HG03432 (cell line): ENCODE data around the gene CLDN5.
"Not testable (repeated sequence)": the region's sequence is repeated elsewhere in the genome, so short reads cannot be mapped to it uniquely, and the experiment has no call there.

Experiments used
- ATAC-seq: cut with Tn5 transposase; IDR thresholded peaks from one replicate; pipeline ENCODE4 v1.9.1; 2021; ENCODE audit warnings: mild to moderate bottlenecking, moderate library complexity; ENCODE audit not compliant: unreplicated experiment

The CLDN5 gene

GRCh38 chr22:19548427-19548826 is 24.2 kb upstream of the CLDN5 start:
- ATAC-seq, result not testable (repeated sequence)

- ATAC-seq, result no peak
These were observed 23.4 kb upstream of the CLDN5 start for GRCh38 chr22:19547620-19548019.

GRCh38 chr22:19546680-19547079 is 22.5 kb upstream of the CLDN5 start:
- no peak for ATAC-seq

DNA sequence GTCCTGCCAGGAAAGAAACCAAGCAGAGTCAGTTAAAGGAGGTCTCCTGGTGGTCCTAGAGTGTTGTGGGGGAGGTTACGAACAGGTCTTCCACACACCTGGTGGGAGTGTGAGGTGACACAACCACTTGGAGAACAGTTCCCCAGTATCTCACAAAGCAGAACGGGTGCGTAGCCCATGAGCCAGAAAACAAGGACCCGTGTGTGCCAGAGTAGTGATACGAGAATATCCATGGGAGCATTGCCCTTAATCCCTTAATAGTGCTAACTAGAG is 21.7 kb upstream of the CLDN5 start:
- ATAC-seq, result no peak

GRCh38 chr22:19543970-19544708 is 19.9 kb upstream of the CLDN5 start:
- no peak for ATAC-seq

DNA sequence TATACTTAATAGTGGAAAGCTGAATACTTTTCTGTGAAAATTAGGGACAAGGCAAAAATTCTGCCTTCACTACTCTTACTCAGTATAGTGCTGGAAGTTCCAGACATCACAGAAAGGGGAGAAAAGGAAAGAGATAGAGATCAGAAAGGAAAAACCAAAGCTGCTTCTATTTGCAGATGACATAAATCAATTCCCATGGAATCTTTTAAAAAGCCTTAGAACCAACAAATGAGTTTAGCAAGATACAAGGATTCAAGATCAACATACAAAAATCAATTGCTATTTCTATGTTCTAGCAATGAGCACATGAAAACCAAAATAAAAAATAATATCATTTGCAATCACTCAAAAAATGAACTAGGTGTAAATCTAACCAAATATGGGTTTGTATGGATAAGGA is 16.2 kb upstream of the CLDN5 start:
- ATAC-seq, result no peak

GRCh38 chr22:19537941-19538488 is 13.8 kb upstream of the CLDN5 start:
- ATAC-seq, result no peak

DNA sequence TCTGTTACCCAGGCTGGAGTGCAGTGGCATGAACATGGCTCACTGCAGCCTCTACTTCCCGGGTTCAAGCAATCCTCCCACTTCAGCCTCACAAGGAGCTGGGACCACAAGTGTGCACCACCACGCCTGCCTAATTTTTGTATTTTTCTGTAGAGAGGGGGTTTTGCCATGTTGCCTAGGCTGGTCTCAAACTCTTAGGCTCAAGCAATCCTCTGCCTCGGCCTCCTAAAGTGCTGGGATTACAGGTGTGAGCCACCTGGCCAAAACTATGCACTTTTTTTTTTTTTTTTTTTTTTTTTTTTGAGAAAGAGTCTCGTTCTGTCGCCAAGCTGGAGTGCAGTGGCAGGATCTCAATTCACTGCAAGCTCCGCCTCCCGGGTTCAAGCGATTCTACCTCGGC is 12.4 kb upstream of the CLDN5 start:
- ATAC-seq, result no peak

- ATAC-seq, result no peak
These were observed 10.8 kb upstream of the CLDN5 start for GRCh38 chr22:19535001-19535400.

GRCh38 chr22:19533857-19534256 is 9.6 kb upstream of the CLDN5 start:
- ATAC-seq, result no peak

DNA sequence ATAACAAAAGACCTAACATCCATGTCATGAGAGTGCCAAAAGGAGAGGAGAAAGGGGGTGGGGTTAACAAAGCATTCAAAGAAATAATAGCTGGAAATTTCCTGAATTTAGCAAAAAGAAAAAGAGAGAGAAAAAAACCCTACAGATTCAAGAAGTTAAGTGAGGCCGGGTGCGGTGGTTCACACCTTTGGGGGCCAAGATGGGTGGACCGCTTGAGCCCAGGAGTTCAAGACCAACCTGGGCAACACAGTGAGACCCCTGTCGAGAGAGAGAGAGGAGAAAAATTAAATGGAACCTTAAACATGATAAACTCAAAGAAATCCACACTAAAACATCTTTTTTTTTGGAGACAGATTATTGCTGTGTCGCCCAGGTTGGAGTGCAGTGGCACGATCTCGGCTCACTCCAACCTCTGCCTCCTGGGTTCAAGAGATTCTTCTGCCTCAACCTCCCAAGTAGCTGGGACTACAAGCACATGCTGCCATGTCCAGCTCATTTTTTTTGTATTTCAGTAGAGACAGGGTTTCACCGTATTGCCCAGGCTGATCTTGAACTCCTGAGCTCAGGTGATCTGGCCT is 8.9 kb upstream of the CLDN5 start:
- no peak for ATAC-seq

DNA sequence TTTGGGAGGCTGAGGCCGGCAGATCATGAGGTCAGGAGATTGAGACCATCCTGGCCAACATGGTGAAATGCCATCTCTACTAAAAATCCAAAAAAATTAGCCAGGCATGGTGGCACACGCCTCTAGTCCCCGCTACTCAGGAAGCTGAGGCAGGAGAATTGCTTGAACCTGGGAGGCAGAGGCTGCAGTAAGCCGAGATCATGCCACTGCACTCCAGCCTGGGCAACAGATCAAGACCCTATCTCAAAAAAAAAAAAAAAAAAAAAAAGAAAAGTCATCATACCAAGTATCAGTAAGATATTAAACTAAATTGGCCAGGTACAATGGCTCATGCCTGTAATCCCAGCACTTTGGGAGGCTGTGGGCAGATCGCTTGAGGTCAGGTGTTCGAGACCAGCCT is 7.1 kb upstream of the CLDN5 start:
- ATAC-seq, result not testable (repeated sequence)

- no peak for ATAC-seq
These were observed 6.5 kb upstream of the CLDN5 start for GRCh38 chr22:19530751-19531150.

DNA sequence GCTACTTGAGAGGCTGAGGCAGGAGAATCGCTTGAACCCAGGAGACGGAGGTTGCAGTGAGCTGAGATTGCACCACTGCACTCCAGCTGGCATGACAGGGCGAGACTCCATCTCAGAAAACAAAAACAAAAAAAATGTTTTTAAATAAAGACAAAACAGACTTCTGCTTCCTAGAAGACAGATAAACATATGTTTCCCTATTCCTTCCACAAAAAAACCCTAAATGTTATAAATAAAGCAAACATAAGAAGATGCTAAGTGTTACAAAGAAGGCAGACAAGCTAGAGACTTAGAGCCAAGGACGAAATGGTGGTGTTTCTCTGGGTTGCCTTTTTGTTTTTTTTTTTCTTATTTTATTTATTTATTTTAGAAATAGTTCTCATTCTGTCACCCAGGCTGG is 5.6 kb upstream of the CLDN5 start:
- no peak for ATAC-seq

GRCh38 chr22:19527861-19528417 is 3.7 kb upstream of the CLDN5 start:
- ATAC-seq, result no peak

- ATAC-seq, result no peak
These were observed 3.1 kb upstream of the CLDN5 start for GRCh38 chr22:19527321-19527721.

DNA sequence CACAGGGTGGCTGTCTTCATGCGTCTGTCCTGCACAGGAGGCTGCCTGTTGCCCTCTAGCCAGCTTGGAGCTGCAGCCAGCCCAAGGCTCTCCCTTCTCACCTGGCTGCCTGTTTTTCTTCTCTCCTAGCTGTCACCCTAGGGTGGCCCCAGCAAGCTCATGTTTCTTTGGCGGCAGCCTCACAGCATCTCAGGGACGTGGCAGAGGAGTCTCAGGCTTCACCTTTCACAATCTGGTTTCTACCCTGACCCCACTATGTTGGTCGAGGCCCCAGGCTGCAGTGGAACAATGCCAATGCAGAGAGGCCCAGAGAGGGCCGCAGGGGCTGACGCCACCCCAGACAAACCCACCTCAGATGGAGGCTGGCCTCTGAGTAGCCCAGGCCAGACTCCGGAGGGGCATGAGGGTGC is 2.5 kb upstream of the CLDN5 start:
- ATAC-seq, result no peak

- ATAC-seq, result no peak
These were observed 2.0 kb upstream of the CLDN5 start for GRCh38 chr22:19526076-19526701.

DNA sequence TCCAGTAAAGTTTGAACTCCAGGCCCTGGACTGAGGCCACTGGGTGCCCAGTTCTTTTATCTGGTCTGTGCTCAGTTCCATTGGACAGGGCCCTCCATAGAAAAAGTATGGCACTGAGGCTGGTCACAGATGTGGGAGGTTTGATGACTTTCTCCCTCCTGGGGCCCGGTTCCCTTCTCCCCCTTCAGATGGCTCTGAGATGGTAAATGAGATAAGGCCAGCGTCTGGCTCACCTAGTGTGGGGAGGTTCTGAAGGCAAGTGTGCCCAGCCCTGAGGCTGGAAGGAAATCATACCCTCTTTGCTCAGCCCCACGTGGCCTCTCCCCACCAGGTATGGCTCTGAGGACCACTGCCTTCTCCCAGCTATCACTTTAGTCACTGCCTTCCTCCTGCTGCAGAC is 1.5 kb upstream of the CLDN5 start:
- no peak for ATAC-seq

GRCh38 chr22:19525116-19525660 is 978 bp upstream of the CLDN5 start:
- ATAC-seq, result no peak

- ATAC-seq, result no peak
These were observed 705 bp downstream of the CLDN5 start for GRCh38 chr22:19523240-19524169.
